Ascending aorta (tissue), 2 donors: Measurements from ENCODE around the gene DDX3X. TPM values are rescaled to one million over a fixed set of nuclear protein-coding genes. Genes with fewer than 3 reads are reported as not detected.
"Not testable (repeated sequence)": the region's sequence is repeated elsewhere in the genome, so short reads cannot be mapped to it uniquely, and the experiment has no call there.

Experiments
- DNase-seq, 2 donors: peaks; one replicate each; pipeline ENCODE4 v3.0.0-alpha.2; 2019; ENCODE audit warnings: low spot score in 2 of 2
- H3K27ac ChIP-seq, 2 donors: fragments of 200-600 bp; sonication (generic); one replicate each; pipeline ENCODE4 v1.5.1; 2016 to 2017; ENCODE audit warnings: mild to moderate bottlenecking in 1 of 2
- H3K27me3 ChIP-seq: fragments of 200-600 bp; sonication (generic); one replicate; pipeline ENCODE4 v1.5.1; 2017
- H3K36me3 ChIP-seq, 2 donors: fragments of 200-600 bp; sonication (generic); one replicate each; pipeline ENCODE4 v1.5.1; 2016
- H3K4me1 ChIP-seq, 2 donors: fragments of 200-600 bp; sonication (generic); one replicate each; pipeline ENCODE4 v1.5.1; 2016 to 2017; ENCODE audit warnings: mild to moderate bottlenecking in 1 of 2
- H3K4me3 ChIP-seq, 2 donors: fragments of 200-600 bp; sonication (generic); one replicate each; pipeline ENCODE4 v1.5.1; 2016 to 2017; ENCODE audit warnings: mild to moderate bottlenecking in 1 of 2
- H3K9me3 ChIP-seq, 2 donors: fragments of 200-600 bp; sonication (generic); one replicate each; pipeline ENCODE4 v1.5.1; 2016
- CTCF ChIP-seq, 3 experiments: fragments of 200-600 bp in 2 of 3; fragments of 450-650 bp in 1 of 3; sonication (generic) in 2 of 3; IDR thresholded peaks; one replicate each; pipeline ENCODE4 v1.5.1; 2016 to 2019; ENCODE audit warnings: antibody characterized with exemption in 3 of 3, mild to moderate bottlenecking in 1 of 3, moderate library complexity in 1 of 3
- intact Hi-C: fragments of 100-400 bp; cut with DNase I; formaldehyde crosslinking; loops from one replicate; pipeline ENCODE4 v1.15.1; 2023
- total RNA-seq: library from RNA; depleted of rRNA; stranded (reverse); fragments of >200 nt; gene quantifications from one replicate; pipeline ENCODE4 v1.1.0, GENCODE V29; 2016

DDX3X gene
- total RNA-seq, 1 donor from 2014 or later: 89.3 TPM

GRCh38 chrX:41408576-41408975 is 74.6 kb downstream of the DDX3X start:
- DNase-seq: no peak
- Histone ChIP-seq H3K9me3 (no peaks in the 10 kb centered on the region), H3K36me3 (no peaks in the 10 kb centered on the region), H3K27me3 (no peaks in the 10 kb centered on the region), H3K4me3 (no peak overlapping the region), H3K4me1 (no peaks in the 10 kb centered on the region), H3K27ac (no peak overlapping the region)
- no peak for TF ChIP-seq CTCF (IDR thresholded peaks at IDR 0.05)
- intact Hi-C loops: no loop called here

- Histone ChIP-seq H3K9me3 (no peaks in the 10 kb centered on the region), H3K4me1 (no peaks in the 10 kb centered on the region), H3K27me3 (no peaks in the 10 kb centered on the region), H3K4me3 (no peak overlapping the region), H3K27ac (no peak overlapping the region), H3K36me3 (no peaks in the 10 kb centered on the region)
- TF ChIP-seq CTCF (IDR thresholded peaks at IDR 0.05): no peak
- intact Hi-C loops: no loop called here
- no peak for DNase-seq
Measured at GRCh38 chrX:41409006-41409405, 75.0 kb downstream of the DDX3X start.

GRCh38 chrX:41411222-41411621 is 77.3 kb downstream of the DDX3X start:
- DNase-seq, H3K9me3 ChIP-seq, H3K36me3 ChIP-seq, H3K27ac ChIP-seq, H3K4me3 ChIP-seq, intact Hi-C loops, H3K27me3 ChIP-seq, H3K4me1 ChIP-seq: not testable (repeated sequence)

- Histone ChIP-seq H3K4me1 (no peaks in the 10 kb centered on the region), H3K4me3 (no peak overlapping the region), H3K27me3 (no peaks in the 10 kb centered on the region), H3K9me3 (no peaks in the 10 kb centered on the region), H3K27ac (no peak overlapping the region), H3K36me3 (no peaks in the 10 kb centered on the region)
- intact Hi-C loops: no loop called here
- DNase-seq: no peak
- TF ChIP-seq CTCF (IDR thresholded peaks at IDR 0.05): no peak
Measured at GRCh38 chrX:41412261-41413081, 78.5 kb downstream of the DDX3X start.

Other genes starting within 250 kb of the DDX3X start
- 23.7 TPM for gene USP9X, start 248.7 kb upstream of the DDX3X start, total RNA-seq
- gene NYX, start 113.2 kb downstream of the DDX3X start, total RNA-seq: not detected